Stimulated activated naive CD8-positive, alpha-beta T cell treated with anti-CD3 and anti-CD28 coated beads, Interleukin-15, Interleukin-2, amounts not matched to agents 100 U/mL and 50 U/mL, for 24 hours (primary cell): ENCODE data around the gene PHACTR1.
"Not testable (repeated sequence)": the region's sequence is repeated elsewhere in the genome, so short reads cannot be mapped to it uniquely, and the experiment has no call there.

Source experiments
- ATAC-seq: fragments of 150-1000 bp; cut with Tn5 transposase; one replicate; pipeline ENCODE4 v1.10.0; 2021
- DNase-seq: peaks from one replicate; pipeline ENCODE4 v3.0.0; 2021

The PHACTR1 gene

DNA sequence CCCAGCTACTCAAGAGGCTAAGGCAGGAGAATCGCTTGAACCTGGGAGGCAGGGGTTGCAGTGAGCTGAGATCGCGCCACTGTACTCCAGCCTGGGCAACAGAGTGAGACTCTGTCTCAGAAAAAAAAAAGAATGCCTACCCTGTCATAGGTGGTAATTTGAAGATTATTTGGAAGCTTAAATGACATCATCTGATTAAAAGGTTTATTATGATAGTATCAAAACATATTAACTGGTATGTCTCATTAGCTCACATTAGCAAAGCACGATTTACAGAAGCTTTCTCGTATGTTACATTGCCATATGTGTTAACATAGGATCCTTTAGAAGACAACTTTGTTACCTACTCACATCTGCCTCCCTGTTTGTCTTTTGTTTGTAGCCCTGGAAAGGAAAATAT is 443.3 kb downstream of the PHACTR1 start:
- DNase-seq, ATAC-seq: not testable (repeated sequence)

DNA sequence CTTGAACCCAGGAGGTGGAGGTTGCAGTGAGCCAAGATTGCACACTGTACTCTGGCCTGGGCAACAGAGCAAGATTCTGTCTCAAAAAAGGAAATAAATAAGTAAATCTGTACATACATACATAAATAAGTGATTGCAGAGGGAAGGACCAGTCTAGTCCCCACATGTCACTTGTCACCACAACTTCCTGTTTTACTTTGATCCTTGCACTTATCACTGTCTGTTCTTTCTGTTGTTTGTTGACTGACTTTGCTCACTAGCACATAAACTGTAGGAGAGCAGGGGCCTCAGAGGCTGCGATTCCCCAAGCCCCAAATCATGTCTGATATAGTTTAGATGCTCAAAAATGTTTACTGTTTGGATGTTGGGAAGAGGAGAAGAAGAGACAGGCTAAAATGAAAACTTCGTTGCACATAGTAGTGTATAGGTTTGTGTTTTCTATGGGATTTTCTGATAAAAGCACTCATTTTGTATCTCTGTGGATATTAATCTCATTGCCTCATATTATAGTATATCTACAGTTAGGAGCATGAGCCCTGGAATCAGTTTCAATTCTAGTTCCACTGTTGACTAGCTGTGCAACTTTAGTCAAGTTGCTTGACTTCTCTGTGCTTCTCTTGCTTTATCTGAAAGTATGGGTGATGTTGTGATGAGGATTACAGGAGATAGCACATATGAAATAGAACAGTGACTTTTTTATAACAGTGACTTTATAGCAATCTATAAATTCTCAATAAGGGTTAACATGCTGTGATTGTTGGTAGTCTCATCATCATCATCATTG is 446.8 kb downstream of the PHACTR1 start:
- no peak for ATAC-seq
- no peak for DNase-seq

DNA sequence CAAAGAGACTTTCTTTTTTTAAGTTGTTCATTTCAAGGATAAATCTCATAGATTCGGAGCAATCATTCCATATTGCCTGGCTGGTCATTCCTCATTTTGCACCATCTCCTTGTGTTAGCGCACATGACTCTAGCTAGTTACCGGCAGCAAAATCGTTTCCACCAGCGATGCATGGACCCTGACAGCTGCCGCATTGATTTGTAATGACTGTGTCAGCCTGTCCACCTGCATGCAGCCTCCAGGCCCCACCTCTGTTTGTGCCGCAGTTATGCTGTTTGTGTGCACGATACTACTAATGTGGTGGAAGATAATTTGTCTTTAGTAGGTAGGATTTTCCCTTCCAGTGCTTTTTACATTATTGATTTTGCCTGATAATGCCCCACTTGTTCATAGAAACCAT is 447.7 kb downstream of the PHACTR1 start:
- DNase-seq (no peak), ATAC-seq (no peak)

DNA sequence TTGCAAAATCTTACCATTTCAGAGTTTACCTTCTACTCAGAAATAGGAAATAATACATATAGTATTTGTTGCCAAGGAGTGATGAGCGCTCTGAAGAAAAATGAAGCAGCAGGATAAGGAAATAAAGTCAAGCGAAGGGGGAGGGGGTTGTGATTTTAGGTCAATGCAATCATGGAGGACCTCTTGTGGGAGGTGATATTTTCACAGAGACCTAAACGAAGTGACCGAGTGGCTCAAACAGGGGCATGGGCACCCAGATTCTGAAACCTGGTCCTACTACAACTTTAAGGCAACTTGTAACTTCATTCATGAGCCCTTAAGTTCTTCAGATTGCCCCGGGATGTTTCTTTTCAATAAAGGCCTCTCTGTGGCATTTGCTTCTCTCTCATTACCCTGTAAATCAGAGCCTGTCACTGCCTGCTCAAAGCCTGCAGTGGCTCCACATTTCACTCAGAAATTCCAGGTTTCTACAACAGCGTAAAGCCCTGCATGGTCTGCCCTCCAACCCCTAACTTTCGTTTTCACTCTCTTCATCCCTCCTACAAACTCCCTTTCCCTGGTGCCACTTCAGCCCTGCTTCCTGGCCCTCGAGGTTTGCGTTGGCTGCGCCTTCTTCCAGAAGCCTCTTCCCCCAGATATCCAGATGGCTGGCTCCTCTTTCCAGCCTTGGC is 449.1 kb downstream of the PHACTR1 start:
- DNase-seq: no peak
- ATAC-seq: no peak

DNA sequence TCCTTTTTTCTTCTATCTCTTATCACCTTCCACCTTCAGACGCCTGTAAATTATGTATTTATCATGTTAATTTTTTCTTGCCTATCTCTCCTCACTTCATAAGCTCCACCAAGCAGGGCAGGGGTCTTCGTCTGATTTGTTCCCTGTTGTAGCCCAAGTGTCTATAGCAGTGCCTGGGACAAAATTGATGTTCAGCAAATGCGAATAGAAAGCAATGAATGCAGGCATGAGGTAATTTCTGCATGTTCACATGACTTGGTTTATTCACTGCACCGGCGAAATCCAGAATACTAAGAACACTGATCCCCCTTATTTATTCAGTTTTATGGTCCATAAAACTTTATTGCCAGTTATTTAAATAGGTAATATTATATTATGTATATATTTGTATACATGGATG is 449.7 kb downstream of the PHACTR1 start:
- DNase-seq (no peak), ATAC-seq (no peak)

DNA sequence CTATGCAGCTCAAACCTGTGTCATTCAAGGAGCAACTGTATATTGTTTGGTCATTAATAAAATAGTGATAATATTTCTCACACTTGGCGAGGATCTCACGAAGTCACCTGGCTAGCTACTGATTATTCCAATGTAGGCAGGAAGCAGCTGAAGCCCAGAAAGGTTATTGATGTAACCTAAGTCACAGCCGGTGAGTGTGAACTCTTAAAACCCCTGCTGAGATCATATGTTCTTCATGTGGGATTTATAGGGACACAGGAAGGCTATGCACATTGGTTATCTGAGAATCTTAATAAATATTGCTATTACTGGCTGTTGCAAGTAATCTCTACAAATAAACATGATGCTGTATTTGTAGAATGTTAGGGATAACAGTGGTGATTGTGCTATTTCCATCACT is 450.3 kb downstream of the PHACTR1 start:
- no peak for DNase-seq
- ATAC-seq: no peak

DNA sequence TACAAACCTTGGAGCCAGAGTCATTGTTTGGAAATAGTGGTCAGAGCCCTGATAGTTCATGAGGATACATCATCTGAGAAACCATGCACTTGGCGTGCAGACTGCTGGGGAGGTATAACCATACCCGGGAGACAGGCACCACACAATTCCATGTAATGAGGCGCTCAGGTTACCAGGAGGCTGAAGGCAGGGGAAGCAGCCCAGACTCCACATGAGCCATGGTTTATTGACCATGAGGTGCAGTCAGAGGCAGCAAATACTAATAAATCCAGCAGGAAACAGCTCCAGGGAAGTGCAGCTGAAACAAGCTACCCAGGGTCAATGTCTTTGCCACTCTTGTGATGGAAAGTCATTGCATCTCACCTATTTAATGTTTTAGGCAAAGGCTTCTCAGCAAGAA is 455.7 kb downstream of the PHACTR1 start:
- no peak for ATAC-seq
- DNase-seq: no peak

DNA sequence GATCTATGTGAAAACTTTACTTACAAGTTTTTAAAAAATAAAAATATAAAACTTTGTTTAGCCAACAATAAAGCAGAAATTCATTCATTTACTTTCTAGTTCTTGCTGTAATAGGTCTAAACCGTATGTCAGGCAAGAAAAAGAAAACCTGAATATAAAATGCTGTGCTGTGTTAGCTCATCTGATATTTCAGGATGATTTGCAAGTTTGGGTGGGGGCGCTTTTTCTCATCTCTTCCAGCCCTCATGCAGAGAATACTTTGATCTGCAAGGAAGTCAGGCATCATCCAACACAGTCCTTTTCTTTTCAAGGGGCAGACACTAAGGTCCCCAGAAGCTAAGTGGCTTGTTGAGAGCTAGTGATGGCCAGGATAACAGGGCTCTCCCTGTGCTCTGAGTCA is 458.5 kb downstream of the PHACTR1 start:
- DNase-seq (no peak), ATAC-seq (no peak)

DNA sequence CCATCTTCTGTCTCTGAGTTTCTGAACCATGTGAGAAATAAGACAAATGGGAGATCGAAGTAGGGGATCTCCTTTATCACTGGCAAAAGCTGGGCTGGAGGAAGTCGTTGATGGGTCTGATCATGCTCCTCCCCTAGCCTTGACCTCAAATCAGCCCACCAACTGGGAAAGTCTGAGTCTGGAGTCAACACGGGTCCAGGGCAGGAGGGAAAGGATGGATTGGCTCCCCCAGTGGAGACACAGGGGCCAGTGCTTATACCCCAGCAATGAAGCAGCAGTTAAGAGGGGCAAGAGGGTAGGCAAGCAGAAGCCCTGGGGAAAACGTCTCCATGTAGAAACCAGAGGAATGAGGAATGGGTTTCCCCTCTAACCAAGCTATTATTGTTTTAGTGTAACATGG is 459.2 kb downstream of the PHACTR1 start:
- DNase-seq: no peak
- ATAC-seq: no peak

DNA sequence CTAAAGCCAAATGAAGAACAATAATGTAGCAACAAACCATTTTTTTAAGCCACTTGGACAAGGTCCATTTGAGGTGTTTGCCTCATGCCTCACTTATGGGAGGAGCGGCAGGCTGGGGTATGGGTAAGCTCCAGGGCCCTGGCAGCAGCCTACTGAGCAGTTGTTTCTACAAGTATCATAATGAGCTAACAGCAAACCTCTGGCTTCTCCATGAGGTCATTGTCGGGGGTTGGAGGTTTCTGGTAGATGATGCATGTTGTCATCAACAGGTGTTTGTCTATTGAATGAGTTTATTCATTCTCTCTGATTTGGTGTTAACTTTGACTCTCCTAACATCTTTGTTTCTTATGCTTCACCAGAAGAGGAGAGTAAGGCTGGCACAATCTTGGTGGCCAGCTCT is 461.1 kb downstream of the PHACTR1 start:
- no peak for DNase-seq
- no peak for ATAC-seq

DNA sequence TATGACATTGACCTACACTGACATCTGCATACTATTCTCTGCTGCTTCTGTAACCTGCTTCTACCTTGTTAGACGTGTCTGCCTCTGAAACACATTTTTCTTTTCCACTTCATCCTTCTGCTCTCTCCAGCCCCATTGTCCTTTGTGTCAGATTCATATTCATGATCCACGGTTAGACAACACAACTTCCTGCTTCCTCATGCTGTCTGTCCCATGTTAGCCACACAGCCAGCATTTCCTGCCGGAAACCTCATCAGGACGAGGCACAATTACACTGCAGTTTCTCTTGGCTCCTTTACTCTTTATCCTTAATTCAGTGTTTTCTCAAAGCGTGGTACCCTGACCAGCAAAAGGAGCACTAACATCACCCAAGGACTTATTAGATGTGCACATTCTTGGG is 461.5 kb downstream of the PHACTR1 start:
- DNase-seq (no peak), ATAC-seq (no peak)

DNA sequence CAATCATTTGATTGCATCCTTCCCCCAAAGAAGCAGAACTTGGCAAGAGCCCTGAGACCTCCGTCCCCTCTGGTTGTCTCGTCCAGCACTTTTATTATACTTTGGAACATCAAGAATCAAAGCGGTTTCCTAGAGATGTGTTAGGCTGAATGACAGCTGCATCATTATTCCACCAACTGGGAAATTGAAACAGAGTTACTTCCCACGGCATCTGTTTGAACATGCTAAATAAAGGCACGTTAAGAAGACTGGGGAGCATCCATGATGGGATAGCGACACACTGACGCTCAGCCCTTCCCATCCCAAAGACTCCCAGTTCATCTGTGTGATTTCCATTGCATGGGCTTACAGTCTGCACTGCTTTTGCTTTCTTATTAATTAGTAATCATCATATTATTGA is 464.0 kb downstream of the PHACTR1 start:
- no peak for DNase-seq
- ATAC-seq: no peak

DNA sequence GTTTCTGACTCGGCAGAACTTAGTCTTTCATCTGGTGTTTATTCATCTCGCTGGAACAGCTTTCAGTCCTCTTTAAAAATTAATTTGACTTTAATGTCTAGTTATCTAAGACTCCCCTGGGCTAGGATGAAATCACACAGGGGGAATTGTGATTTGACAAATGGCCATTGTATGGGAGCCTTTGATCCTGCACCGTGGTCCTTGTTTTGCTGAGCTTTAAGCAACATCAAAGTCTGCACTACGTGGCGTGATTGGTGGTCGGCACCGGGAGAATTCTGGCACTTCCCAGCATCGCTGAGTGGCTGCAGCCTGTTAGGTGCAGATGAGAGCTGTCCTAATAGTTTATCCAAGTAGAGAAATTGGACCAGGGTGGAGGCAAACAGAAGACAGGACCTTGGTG is 464.8 kb downstream of the PHACTR1 start:
- DNase-seq (no peak), ATAC-seq (no peak)

DNA sequence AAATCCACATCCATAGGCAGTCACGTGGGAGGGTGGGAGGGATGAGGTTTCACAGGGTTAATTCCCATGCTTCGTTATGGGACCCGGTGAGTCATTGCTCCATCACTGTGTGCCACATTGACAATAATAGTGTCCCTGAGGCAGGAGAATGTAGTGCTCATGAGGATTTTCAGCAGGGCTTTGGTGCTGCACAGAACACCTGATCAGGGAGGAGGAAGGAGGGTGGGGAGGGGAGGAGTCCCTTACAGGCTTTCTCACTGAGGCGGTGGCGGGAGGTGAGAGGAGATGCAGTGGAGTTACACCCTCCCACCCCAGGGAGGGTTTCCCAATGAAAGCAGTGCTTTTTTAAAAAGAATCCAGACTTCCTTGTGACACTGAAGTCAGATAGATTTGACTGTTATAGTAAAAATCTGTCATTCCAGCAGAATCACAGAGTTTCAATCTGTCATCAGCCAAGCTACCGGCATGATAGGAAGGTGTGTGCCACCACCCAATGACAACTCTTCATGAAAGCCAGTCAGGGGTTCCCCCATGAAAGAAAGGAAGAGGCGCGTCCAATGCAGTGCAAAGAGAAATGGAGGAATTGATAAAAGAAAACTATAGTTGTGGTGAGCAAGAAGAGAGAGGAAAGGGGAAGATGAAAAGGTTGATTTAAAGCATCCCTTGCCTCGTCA is 467.0 kb downstream of the PHACTR1 start:
- no peak for DNase-seq
- ATAC-seq: no peak

DNA sequence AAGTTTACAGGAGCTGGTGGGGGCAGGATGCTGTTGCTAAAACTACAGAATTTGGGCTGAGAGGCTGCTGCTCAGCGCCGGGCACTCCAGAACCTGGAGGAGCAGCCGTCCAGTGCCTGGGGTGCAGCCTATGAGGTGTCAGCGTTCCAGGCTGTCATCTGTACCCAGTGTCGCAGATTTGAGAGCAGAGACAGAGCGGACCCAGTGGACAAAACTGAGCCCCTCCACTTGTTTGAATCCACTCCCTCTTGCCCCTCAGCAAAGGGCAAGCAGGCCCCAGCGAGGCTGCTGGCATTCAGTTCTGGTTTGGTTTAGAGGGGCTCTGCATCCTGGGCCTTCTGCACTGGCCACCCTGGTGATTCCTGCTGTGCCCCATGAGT is 467.5 kb downstream of the PHACTR1 start:
- ATAC-seq (no peak), DNase-seq (no peak)

DNA sequence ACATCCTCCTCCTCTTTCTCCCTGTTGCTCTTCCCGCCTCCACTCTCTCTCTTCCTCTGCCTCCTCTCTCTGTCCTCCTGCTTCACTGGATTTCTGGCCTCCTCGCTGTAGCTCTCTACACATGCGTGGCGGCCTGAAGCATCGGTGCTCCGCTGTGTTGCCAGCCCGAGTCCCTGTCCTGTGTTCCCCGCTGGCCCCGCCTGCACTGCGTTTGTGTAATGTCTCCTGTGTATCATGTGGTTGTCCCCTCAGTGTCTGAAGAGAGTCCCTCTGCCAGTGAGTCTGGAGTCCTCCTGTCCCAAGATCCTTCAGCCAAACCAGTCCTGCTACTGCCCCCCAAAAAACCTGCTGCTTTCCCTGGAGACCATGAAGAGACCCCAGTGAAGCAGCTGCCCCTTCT is 468.0 kb downstream of the PHACTR1 start:
- DNase-seq: no peak
- peak; percentile 32 for ATAC-seq

DNA sequence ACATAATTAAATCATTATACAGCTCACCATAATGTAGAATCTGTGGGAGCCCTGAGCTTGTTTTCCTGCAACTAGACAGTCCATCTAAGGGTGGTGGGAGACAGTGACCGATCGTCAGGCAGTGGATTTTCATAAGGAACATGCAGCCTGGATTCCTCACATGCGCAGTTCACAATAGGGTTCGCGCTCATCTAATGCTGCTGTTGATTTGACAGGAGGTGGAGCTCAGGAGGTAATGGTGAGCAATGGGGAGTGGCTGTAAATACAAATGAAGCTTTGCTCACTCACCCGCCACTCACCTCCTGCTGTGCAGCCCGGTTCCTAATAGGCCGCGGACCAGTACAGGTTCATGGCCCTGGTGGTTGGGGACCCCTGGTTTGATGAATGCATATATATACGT is 470.3 kb downstream of the PHACTR1 start:
- ATAC-seq: no peak

DNA sequence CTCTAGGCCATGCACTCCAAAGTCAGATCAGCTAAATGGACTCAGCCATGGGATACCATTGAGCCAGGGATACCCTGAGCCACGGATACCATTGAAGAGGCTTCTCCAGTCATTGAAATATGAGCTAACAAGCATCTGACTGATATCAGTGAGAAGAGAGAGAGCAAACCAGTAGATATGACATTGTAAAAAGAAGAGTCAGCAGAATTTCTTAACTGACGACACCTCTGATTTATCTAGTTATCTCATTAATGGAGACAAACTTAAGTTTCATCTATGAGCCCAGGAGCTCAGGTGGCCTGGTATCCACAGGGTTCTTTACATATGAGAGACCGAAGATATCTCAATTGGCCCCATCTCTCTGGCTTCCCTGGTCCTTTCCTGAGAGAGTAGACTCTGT is 471.1 kb downstream of the PHACTR1 start:
- ATAC-seq (no peak), DNase-seq (no peak)

More for the DNA sequence above, 470.3 kb downstream of the PHACTR1 start:
- no peak for DNase-seq

DNA sequence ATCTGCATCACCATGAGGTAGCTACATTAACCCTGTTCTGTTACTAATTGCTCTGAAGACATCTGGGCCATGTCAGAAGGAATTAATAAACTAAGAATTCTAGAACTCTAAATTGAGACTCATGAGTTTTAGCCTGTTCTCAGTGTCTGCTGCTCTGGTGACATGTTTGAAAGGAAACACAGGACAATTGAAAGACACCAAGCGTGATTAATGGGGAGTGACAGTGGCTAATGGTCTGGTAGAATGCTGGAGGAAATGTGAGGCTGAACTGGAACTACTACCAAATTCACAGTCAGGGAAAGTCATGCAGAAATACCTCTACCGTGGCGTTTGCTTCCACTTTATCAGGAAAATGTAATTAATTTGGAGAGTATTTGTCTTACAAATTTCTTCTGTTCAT is 471.7 kb downstream of the PHACTR1 start:
- no peak for ATAC-seq

DNA sequence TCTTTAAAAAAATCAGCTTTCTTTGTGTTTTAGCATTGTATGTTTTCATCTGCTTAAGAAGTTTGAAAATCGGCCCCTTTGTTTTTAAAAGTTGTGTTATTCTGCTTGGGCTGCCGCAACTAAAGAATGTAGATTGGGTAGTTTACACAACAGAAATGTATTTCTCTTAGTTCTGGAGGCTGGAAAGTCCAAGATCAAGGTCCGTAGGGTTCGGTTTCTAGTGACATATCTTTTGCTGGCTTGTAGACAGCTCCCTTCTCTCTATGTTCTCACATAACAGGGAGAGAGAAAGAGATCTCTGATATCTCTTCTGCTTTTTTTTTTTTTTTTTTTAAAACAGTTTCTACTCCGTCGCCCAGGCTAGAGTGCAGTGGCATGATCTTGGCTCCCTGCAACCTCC is 473.1 kb downstream of the PHACTR1 start:
- ATAC-seq: no peak

More for the DNA sequence above, 471.7 kb downstream of the PHACTR1 start:
- no peak for DNase-seq

DNA sequence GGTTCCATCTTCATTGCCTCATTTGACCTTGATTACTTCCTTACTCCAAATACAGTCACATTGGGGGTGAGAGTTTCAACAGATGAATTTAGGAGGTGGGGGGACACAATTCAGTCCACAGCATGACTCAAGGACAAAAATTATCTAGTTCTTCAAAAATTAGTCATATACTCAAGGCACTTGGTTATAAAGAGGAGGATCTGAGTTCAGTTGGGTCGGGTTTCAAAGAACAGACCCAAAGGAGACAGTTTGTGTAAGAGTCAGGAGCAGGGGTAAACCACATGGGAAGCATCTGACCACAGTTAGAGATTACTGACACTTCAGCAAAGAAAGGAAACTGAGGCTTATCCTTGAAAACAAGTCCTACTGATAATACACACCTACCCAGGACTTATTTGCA is 473.8 kb downstream of the PHACTR1 start:
- ATAC-seq (no peak), DNase-seq (no peak)

More for the DNA sequence above, 473.1 kb downstream of the PHACTR1 start:
- DNase-seq: no peak

DNA sequence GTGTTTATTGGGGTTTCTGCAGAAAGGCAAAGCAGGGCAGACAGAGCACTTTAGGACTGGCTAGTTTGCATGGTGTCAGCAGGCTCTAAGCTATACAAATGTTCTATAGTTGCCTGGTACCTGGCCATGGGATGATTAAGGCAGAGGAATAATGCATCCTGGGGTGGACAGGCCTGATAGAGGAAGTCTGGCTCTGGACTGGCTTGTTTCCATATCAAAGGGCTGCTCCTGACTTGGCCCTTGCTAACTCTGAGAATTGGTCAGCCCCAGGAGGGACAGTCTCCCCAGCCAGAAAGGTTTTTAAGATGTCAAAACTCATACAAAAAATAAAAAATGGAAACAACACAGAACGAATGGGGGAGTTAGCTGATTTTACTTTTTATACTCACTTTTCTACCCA is 474.9 kb downstream of the PHACTR1 start:
- DNase-seq (no peak), ATAC-seq (no peak)

DNA sequence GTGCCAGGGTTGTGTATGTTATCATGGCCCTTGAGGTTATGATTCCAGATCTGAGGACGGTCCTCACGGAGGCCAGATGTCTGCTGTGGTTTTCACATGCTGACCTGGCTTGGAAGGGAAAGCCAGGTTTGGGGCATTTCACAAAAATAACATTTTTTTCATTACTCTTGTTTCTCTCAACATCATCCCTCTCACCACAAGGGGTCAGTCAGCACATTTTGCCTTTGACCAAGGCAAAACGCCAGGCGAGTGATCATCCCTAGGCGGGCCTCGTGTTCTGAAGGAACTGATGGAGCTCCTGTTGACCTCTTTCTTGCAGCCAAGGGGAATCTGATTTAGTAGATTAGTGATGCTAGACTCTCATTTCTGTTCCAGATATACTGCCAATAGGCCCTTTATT is 478.3 kb downstream of the PHACTR1 start:
- DNase-seq: peak; percentile 33
- no peak for ATAC-seq
